Heart left ventricle (tissue), 16 donors: Measurements from ENCODE around the gene KRT71. TPM values are rescaled to one million over a fixed set of nuclear protein-coding genes. Genes with fewer than 3 reads are reported as not detected.

Experiments used
- ATAC-seq, 4 donors: fragments of 200-7000 bp; cut with Tn5 transposase; one replicate each; pipeline ENCODE4 v1.9.1; 2020 to 2022; ENCODE audit warnings: moderate library complexity in 4 of 4, mild to moderate bottlenecking in 3 of 4, moderate number of reproducible peaks in 1 of 4
- DNase-seq, 5 donors: peaks; one replicate each; pipeline ENCODE4 v3.0.0-alpha.2; 2020
- H3K27ac ChIP-seq, 12 donors: fragments of 200-600 bp; sonication (generic) in 4 of 12; one replicate each; pipeline versions ENCODE4 v1.5.0 to v1.8.0; 2016 to 2022; ENCODE audit warnings: mild to moderate bottlenecking in 2 of 12
- H3K27me3 ChIP-seq, 9 donors: fragments of 200-600 bp; sonication (generic) in 2 of 9; one replicate each; pipeline versions ENCODE4 v1.5.1 to v1.8.0; 2016 to 2022; ENCODE audit warnings: mild to moderate bottlenecking in 3 of 9
- H3K36me3 ChIP-seq, 9 donors: fragments of 200-600 bp; sonication (generic) in 2 of 9; one replicate each; pipeline versions ENCODE4 v1.5.0 to v1.8.0; 2018 to 2022; ENCODE audit warnings: mild to moderate bottlenecking in 2 of 9
- H3K4me1 ChIP-seq, 12 donors: fragments of 200-600 bp; sonication (generic) in 4 of 12; one replicate each; pipeline versions ENCODE4 v1.5.0 to v1.8.0; 2016 to 2022; ENCODE audit warnings: mild to moderate bottlenecking in 3 of 12
- H3K4me3 ChIP-seq, 12 donors: fragments of 200-600 bp; sonication (generic) in 4 of 12; one replicate each; pipeline versions ENCODE4 v1.5.0 to v1.8.0; 2017 to 2022; ENCODE audit warnings: mild to moderate bottlenecking in 9 of 12, moderate library complexity in 4 of 12
- H3K9me3 ChIP-seq, 12 donors: fragments of 200-600 bp; sonication (generic) in 4 of 12; one replicate each; pipeline versions ENCODE4 v1.5.0 to v1.8.0; 2016 to 2022; ENCODE audit warnings: mild to moderate bottlenecking in 1 of 12
- CTCF ChIP-seq, 12 donors: fragments of 200-600 bp; sonication (generic) in 4 of 12; IDR thresholded peaks; one replicate each; pipeline versions ENCODE4 v1.5.0 to v1.8.0; 2018 to 2022; ENCODE audit warnings: antibody characterized with exemption in 12 of 12, mild to moderate bottlenecking in 5 of 12
- POLR2A ChIP-seq, 2 donors: fragments of 450-650 bp; IDR thresholded peaks; one replicate each; pipeline ENCODE4 v1.6.1; 2017; ENCODE audit warnings: antibody characterized with exemption in 2 of 2, mild to moderate bottlenecking in 2 of 2, moderate library complexity in 2 of 2
- WGBS, 4 donors: extraction: QIAGEN DNeasy Blood & Tissue Kit in 2 of 4; methylation state at CpG; one replicate each; pipeline versions ENCODE4 v1.1.5 to v1.1.7; 2013 to 2018; 5-methylcytosine and 5-hydroxymethylcytosine counted together
- intact Hi-C, 10 donors: fragments of 100-400 bp; cut with DNase I; formaldehyde crosslinking; loops; one replicate each; pipeline versions ENCODE4 v1.11.1 to v1.14.2; 2022
- polyA plus RNA-seq, 2 donors: library from polyadenylated mRNA; stranded (reverse); fragments of 200-250 nt; gene quantifications; one replicate each; pipeline ENCODE4 v1.2.3, GENCODE V29; 2013
- total RNA-seq, 9 donors: library from RNA; depleted of rRNA in 2 of 9; stranded (reverse); fragments of >200 nt in 2 of 9; fragmentation: NEBNext Ultra II Directional in 3 of 9; extraction: Animal tissue kit (Norgen Biotek cat#: 25700) in 3 of 9; gene quantifications; one replicate each; pipeline versions ENCODE4 v1.1.0 to v1.2.4, GENCODE V29; 2016 to 2023
- donor health status: ischemic (EF 13 %, LVEDD 7.1; RV severe dilation, severe dysfunction).
- donor health status: healthy with polysubstance abuse.
- donor health status: DM: no; HTN: yes; CAD: no.
- donor health status: DM: no; HTN: no; CAD: no.
- donor health status: ischemic (EF 25% LVEDD 6.9; RV normal size, moderate dysfunction).
- donor health status: ischemic (EF 25% LVEDD 5.7; RV mildly dilated, moderate dysfunction).
- donor health status: healthy.
- donor health status: DM: yes; HTN: yes; CAD: no.
- donor health status: ischemic (EF 35%, LVEDD 5.7; RV mildly dilated, moderate dysfunction).
- donor health status: nonischemic (EF 11% LVEDD 7.7; RV severe dilation, severe dysfunction).
- donor health status: DM: yes; HTN: yes; CAD: no.
- donor health status: PGD.
- donor health status: ischemic (EF 29% LVEDD 5.4; RV normal size, mild dysfunction).
- donor health status: nonischemic (EF 23%, LVEDD 6.1; RV moderate dilation, normal function).

The KRT71 gene
- total and polyA plus RNA-seq, 11 donors = not detected

- Histone ChIP-seq H3K27me3 (peaks cover 0 to 7% (median 0%) of the 10 kb centered on the region in 9 donors), H3K27ac (no peak overlapping the region), H3K36me3 (no peaks in the 10 kb centered on the region), H3K4me3 (no peak overlapping the region), H3K4me1 (peaks cover 0 to 25% (median 5%) of the 10 kb centered on the region in 12 donors), H3K9me3 (peaks cover 0 to 7% (median 0%) of the 10 kb centered on the region in 12 donors)
- ATAC-seq (no peak), DNase-seq (no peak)
- TF ChIP-seq CTCF (IDR thresholded peaks at IDR 0.05) (no peak), POLR2A (IDR thresholded peaks at IDR 0.05) (no peak)
- WGBS, 4 donors = 86 to 93% (median 89%) methylated on average over 7 of the region's 7 CpGs
- intact Hi-C loops = loop anchor here in 1 of 10 donors (10.0 kb wide), 1 partner anchor 83 kb away; no protein-coding TSS in a partner anchor
Observed at GRCh38 chr12:52497975-52498374, 55.0 kb downstream of the KRT71 start.

- Histone ChIP-seq H3K4me3 (no peak overlapping the region), H3K36me3 (no peaks in the 10 kb centered on the region), H3K9me3 (no peaks in the 10 kb centered on the region), H3K27ac (peak overlapping the region in 2 of 12 donors; percentile 26 to 66), H3K4me1 (peaks cover 0 to 25% (median 5%) of the 10 kb centered on the region in 12 donors), H3K27me3 (peaks cover 0 to 12% (median 0%) of the 10 kb centered on the region in 9 donors)
- ATAC-seq (peak in 2 of 4 donors; percentile 49 to 60), DNase-seq (peak in 1 of 5 donors; percentile 45)
- 40 to 71% (median 57%) methylated on average over 4 of the region's 4 CpGs for WGBS, 4 donors
- intact Hi-C loops = loop anchor here in 1 of 10 donors (10.0 kb wide), 1 partner anchor 82 kb away; no protein-coding TSS in a partner anchor
- TF ChIP-seq CTCF (IDR thresholded peaks at IDR 0.05) (no peak), POLR2A (IDR thresholded peaks at IDR 0.05) (no peak)
Observed at GRCh38 chr12:52496590-52497071, 56.3 kb downstream of the KRT71 start.

- Histone ChIP-seq H3K27ac (peak overlapping the region in 2 of 12 donors; percentile 26 to 66), H3K4me1 (peaks cover 0 to 25% (median 5%) of the 10 kb centered on the region in 12 donors), H3K36me3 (no peaks in the 10 kb centered on the region), H3K27me3 (peaks cover 0 to 16% (median 0%) of the 10 kb centered on the region in 9 donors), H3K4me3 (no peak overlapping the region), H3K9me3 (no peaks in the 10 kb centered on the region)
- intact Hi-C loops = loop anchor here in 1 of 10 donors (10.0 kb wide), 1 partner anchor 81 kb away; no protein-coding TSS in a partner anchor
- DNase-seq = no peak
- 43 to 69% (median 55%) methylated on average over 2 of the region's 2 CpGs for WGBS, 4 donors
- TF ChIP-seq POLR2A (IDR thresholded peaks at IDR 0.05) (no peak), CTCF (IDR thresholded peaks at IDR 0.05) (no peak)
- peak in 2 of 4 donors; percentile 21 to 24 for ATAC-seq
Observed at GRCh38 chr12:52496054-52496453, 56.9 kb downstream of the KRT71 start.

- no peak for DNase-seq
- intact Hi-C loops = loop anchor here in 1 of 10 donors (10.0 kb wide), 1 partner anchor 81 kb away; no protein-coding TSS in a partner anchor
- H3K36me3 ChIP-seq = no peaks in the 10 kb centered on the region
- H3K27ac ChIP-seq = peak overlapping the region in 2 of 12 donors; percentile 11 to 66
- no peaks in the 10 kb centered on the region for H3K9me3 ChIP-seq
- 48 to 59% (median 50%) methylated on average over 3 of the region's 3 CpGs for WGBS, 4 donors
- peaks cover 0 to 25% (median 5%) of the 10 kb centered on the region in 12 donors for H3K4me1 ChIP-seq
- peaks cover 0 to 16% (median 0%) of the 10 kb centered on the region in 9 donors for H3K27me3 ChIP-seq
- no peak overlapping the region for H3K4me3 ChIP-seq
- no peak for ATAC-seq
- no peak for TF ChIP-seq CTCF (IDR thresholded peaks at IDR 0.05)
- TF ChIP-seq POLR2A (IDR thresholded peaks at IDR 0.05) = no peak
Observed at GRCh38 chr12:52495389-52495788, 57.6 kb downstream of the KRT71 start.
